Upper lobe of left lung (tissue), 6 donors: ENCODE results near the gene LIPC. TPM values are rescaled to one million over a fixed set of nuclear protein-coding genes. Genes with fewer than 3 reads are reported as not detected.
A peak's percentile ranks its signal among the peaks of the same experiment; 100 is the strongest.

ENCODE experiments used
- ATAC-seq, 2 donors: fragments of 200-7000 bp; cut with Tn5 transposase; one replicate each; pipeline ENCODE4 v1.9.1; 2022; ENCODE audit warnings: mild to moderate bottlenecking in 2 of 2, moderate library complexity in 2 of 2; ENCODE audit not compliant: low FRiP score in 2 of 2
- DNase-seq, 2 donors: peaks; one replicate each; pipeline ENCODE4 v3.0.0-alpha.2; 2019 to 2020
- H3K27ac ChIP-seq, 4 donors: fragments of 200-600 bp; sonication (generic); one replicate each; pipeline ENCODE4 v1.5.1; 2016 to 2019
- H3K27me3 ChIP-seq, 4 donors: fragments of 200-600 bp; sonication (generic); one replicate each; pipeline ENCODE4 v1.5.1; 2017 to 2019
- H3K36me3 ChIP-seq, 4 donors: fragments of 200-600 bp; sonication (generic); one replicate each; pipeline ENCODE4 v1.5.1; 2016 to 2019
- H3K4me1 ChIP-seq, 4 donors: fragments of 200-600 bp; sonication (generic); one replicate each; pipeline ENCODE4 v1.5.1; 2018 to 2019
- H3K4me3 ChIP-seq, 4 donors: fragments of 200-600 bp; sonication (generic); one replicate each; pipeline ENCODE4 v1.5.1; 2017 to 2019; ENCODE audit warnings: mild to moderate bottlenecking in 2 of 4, moderate library complexity in 1 of 4
- H3K9me3 ChIP-seq, 4 donors: fragments of 200-600 bp; sonication (generic); one replicate each; pipeline ENCODE4 v1.5.1; 2018 to 2019
- EP300 ChIP-seq, 4 donors: sonication (generic); formaldehyde crosslinking; IDR thresholded peaks; one replicate each; pipeline ENCODE4 v1.5.1; 2017; ENCODE audit warnings: antibody characterized with exemption in 4 of 4, control low read depth in 2 of 4
- POLR2A ChIP-seq, 4 donors: fragments of 450-650 bp; IDR thresholded peaks; one replicate each; pipeline ENCODE4 v1.5.1; 2016 to 2017; ENCODE audit warnings: antibody characterized with exemption in 4 of 4, mild to moderate bottlenecking in 2 of 4
- POLR2AphosphoS5 ChIP-seq, 2 donors: sonication (generic); formaldehyde crosslinking; IDR thresholded peaks; one replicate each; pipeline ENCODE4 v1.5.1; 2017; ENCODE audit warnings: antibody characterized with exemption in 2 of 2
- WGBS, 2 donors: methylation state at CpG; one replicate each; pipeline ENCODE4 v1.1.5; 2017 to 2018; 5-methylcytosine and 5-hydroxymethylcytosine counted together
- total RNA-seq, 6 donors: library from RNA; depleted of rRNA in 4 of 6; stranded (reverse); fragments of >200 nt in 4 of 6; gene quantifications; one replicate each; pipeline versions ENCODE4 v1.1.0 to v1.2.1, GENCODE V29; 2016 to 2021
- TF ChIP-seq, protein P1 (sequence below), 6 experiments: fragments of 450-650 bp in 4 of 6; fragments of 200-600 bp in 2 of 6; sonication (generic) in 2 of 6; IDR thresholded peaks; one replicate each; pipeline ENCODE4 v1.5.1; 2016 to 2019; ENCODE audit warnings: antibody characterized with exemption in 6 of 6
- donor health status: DM: no; HTN: no; CAD: no; lungs with moderate emphysema.
- donor health status: DM: no; HTN: yes; CAD: no; lungs with severe emphysema.

LIPC gene
- total RNA-seq, 6 donors from 2014 or later, result 0.40 to 0.89 (median 0.75) TPM; not detected in 2

DNA sequence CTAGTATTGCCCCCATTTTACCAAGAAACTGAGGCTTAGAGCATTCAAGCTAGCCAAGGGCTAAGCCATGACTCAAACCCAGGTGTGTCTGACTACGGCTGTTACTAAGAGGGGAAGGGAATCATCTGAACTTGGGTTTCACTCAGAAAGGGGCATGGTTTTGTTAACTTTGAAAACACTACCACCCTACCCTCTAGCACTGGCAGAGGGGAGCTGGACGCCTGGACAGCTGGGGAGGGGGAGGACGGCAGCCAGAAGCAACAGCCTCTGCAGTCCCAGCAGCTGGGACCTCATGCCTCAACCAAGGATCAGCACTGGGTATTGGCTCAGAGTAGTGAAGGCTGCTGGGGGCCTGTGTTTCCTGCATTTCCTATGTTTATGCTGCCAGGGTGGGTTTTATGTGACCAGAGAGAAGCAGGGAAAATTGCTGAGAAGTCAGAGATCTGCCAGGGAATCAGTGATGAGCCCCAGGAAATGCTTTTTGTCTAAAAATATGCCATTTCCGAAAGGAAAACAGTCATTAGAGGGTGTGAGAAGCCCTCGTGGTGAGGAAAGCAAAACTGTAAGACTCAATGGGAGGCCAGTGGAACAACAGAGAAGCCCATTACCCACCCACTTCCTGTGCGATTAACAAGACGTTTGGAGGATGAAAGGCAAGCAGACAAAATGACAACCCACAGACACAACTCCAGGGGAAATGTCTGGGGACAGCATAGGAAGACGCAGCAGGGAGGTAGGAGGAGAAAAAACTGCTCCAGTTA lies 41.2 kb downstream of the LIPC start:
- ATAC-seq (no peak), DNase-seq (no peak)
- Histone ChIP-seq H3K27ac (peak overlapping the region in 3 of 4 donors; percentile 12 to 44 (median 42)), H3K9me3 (no peaks in the 10 kb centered on the region), H3K27me3 (no peaks in the 10 kb centered on the region), H3K4me1 (peaks cover 20 to 40% (median 31%) of the 10 kb centered on the region in 4 donors), H3K4me3 (no peak overlapping the region), H3K36me3 (no peaks in the 10 kb centered on the region)
- WGBS, 2 donors, result 41 to 44% methylated on average over 8 of the region's 8 CpGs
- TF ChIP-seq POLR2A (IDR thresholded peaks at IDR 0.05) (no peak), POLR2AphosphoS5 (IDR thresholded peaks at IDR 0.05) (no peak), EP300 (IDR thresholded peaks at IDR 0.05) (no peak)
- TF ChIP-seq, protein P1, sequence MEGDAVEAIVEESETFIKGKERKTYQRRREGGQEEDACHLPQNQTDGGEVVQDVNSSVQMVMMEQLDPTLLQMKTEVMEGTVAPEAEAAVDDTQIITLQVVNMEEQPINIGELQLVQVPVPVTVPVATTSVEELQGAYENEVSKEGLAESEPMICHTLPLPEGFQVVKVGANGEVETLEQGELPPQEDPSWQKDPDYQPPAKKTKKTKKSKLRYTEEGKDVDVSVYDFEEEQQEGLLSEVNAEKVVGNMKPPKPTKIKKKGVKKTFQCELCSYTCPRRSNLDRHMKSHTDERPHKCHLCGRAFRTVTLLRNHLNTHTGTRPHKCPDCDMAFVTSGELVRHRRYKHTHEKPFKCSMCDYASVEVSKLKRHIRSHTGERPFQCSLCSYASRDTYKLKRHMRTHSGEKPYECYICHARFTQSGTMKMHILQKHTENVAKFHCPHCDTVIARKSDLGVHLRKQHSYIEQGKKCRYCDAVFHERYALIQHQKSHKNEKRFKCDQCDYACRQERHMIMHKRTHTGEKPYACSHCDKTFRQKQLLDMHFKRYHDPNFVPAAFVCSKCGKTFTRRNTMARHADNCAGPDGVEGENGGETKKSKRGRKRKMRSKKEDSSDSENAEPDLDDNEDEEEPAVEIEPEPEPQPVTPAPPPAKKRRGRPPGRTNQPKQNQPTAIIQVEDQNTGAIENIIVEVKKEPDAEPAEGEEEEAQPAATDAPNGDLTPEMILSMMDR (IDR thresholded peaks at IDR 0.05), result no peak

DNA sequence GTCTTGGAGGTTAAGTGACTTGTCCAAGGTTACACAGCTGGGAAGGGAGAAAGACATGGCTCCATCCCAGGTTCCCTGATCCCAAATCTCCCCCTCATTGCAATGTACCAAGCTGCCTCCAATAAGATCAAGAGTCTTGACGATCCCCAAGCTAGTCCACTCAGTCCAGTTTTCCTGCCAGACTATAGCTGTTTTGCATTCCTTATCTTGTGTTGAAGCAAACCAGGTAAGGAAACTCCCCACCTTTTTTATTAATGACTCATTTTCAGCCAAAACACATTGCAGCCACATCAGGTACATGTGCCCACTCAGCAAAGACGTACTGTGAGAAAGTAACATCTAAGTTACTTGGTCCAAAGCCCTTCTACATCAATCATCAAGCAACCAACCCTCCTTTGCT lies 41.9 kb downstream of the LIPC start:
- peaks cover 20 to 40% (median 31%) of the 10 kb centered on the region in 4 donors for H3K4me1 ChIP-seq

DNA sequence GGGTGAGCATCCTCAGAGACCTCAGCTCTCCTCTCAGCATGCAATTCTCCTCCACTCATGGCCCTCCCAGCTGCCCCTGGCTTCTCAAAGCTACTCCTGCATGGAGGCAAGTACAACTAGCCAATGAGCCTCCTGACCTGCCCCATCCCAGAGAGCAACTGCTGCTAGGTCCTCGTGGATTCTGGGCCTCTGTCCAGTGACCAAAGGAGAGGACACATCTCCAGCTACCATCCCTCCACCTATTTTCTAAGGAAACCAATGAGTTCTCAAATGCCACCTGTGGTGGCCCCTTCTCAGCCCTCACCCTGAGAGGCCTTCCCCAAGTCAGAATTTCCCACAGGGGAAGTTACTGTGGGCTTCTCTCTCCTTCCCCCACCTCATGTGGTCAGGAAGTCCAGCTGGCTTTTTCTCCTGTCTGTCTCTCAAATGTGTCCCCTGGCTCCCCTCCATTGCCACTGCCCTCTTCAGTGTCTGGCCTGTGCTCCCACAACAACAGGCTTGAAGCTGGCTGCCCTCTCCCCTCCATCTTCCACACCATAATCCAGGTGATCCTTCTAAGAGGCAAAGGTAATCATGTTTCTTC lies 43.0 kb downstream of the LIPC start:
- H3K9me3 ChIP-seq, result no peaks in the 10 kb centered on the region
- peaks cover 20 to 40% (median 31%) of the 10 kb centered on the region in 4 donors for H3K4me1 ChIP-seq
- DNase-seq, result no peak
- no peak overlapping the region for H3K4me3 ChIP-seq
- H3K36me3 ChIP-seq, result no peaks in the 10 kb centered on the region
- no peaks in the 10 kb centered on the region for H3K27me3 ChIP-seq
- no peak for ATAC-seq
- no peak for TF ChIP-seq EP300 (IDR thresholded peaks at IDR 0.05)
- TF ChIP-seq, protein P1 (IDR thresholded peaks at IDR 0.05), result no peak
- TF ChIP-seq POLR2A (IDR thresholded peaks at IDR 0.05), result no peak
- no peak for TF ChIP-seq POLR2AphosphoS5 (IDR thresholded peaks at IDR 0.05)
- WGBS, 2 donors, result 70% methylated on average over 1 of the region's 1 CpG; no CpG with 5 or more reads in 1 of the 2 donors
- peak overlapping the region in 1 of 4 donors; percentile 43 for H3K27ac ChIP-seq

More for the DNA sequence above, 41.9 kb downstream of the LIPC start:
- DNase-seq, result no peak
- ATAC-seq, result no peak
- no peak overlapping the region for H3K4me3 ChIP-seq
- TF ChIP-seq, protein P1 (IDR thresholded peaks at IDR 0.05), result no peak
- TF ChIP-seq POLR2A (IDR thresholded peaks at IDR 0.05), result no peak
- TF ChIP-seq POLR2AphosphoS5 (IDR thresholded peaks at IDR 0.05), result no peak
- no peak for TF ChIP-seq EP300 (IDR thresholded peaks at IDR 0.05)
- no peaks in the 10 kb centered on the region for H3K27me3 ChIP-seq
- WGBS, 2 donors, result 58 to 76% methylated on average over 2 of the region's 2 CpGs
- no peaks in the 10 kb centered on the region for H3K36me3 ChIP-seq
- no peaks in the 10 kb centered on the region for H3K9me3 ChIP-seq
- peak overlapping the region in 2 of 4 donors; percentile 42 to 44 for H3K27ac ChIP-seq

DNA sequence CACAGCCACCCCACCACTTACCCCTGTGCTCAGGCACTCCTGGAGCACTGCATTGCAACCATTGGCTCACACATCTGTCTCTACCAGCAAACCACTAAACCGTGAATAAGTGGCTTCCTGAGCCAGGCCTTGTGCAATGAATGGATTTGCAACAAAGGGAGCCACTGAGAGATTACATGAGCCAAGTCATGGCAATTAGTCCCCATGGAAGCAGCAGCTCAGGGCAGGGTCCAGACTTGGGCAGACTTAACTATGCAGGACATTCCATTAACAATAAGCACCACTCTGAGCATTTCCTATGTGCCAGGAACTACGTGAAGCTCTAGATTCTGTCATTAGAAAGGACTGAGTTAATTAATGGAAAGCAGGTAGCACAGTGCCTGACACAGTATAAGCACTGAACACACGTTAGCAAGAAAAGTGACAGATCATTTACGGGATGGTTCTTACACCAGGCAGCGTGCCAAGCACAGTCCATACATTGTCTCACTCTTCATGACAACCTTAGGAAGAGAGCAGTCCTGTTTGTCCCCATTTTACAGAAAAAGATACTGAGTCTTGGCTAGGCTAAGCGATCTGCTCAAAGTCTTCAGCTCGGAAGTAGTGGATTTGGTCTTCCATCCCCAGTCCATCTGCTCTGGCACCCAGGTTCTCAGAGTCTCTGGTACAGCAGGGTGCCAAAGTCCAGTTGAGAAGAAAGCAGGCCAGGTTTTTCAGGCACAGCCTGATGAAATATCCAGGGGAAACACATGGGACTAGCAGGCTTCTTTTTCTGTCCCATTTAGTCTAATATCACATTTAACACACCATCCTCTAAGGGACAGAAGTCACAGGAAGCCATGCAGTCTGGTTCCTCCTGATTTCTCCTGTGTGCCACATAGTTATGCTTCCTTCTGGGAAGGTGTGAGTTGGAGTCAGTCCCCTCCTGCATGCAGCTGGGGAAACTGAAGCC lies 44.1 kb downstream of the LIPC start:
- peak overlapping the region in 1 of 4 donors; percentile 43 for H3K27ac ChIP-seq
- WGBS, 2 donors, result 70 to 78% methylated on average over 7 of the region's 7 CpGs

More for the DNA sequence above, 44.1 kb downstream of the LIPC start:
- Histone ChIP-seq H3K36me3 (no peaks in the 10 kb centered on the region), H3K27me3 (no peaks in the 10 kb centered on the region), H3K4me1 (peaks cover 20 to 40% (median 31%) of the 10 kb centered on the region in 4 donors), H3K9me3 (no peaks in the 10 kb centered on the region), H3K4me3 (no peak overlapping the region)
- DNase-seq (peak in 1 of 2 donors; percentile 56), ATAC-seq (peak; percentile 34 to 41)
- TF ChIP-seq POLR2AphosphoS5 (IDR thresholded peaks at IDR 0.05), result peak in 1 of 2 donors; percentile 43
- no peak for TF ChIP-seq EP300 (IDR thresholded peaks at IDR 0.05)
